ENCODE data around the gene MYO1B.

Gene MYO1B

DNA sequence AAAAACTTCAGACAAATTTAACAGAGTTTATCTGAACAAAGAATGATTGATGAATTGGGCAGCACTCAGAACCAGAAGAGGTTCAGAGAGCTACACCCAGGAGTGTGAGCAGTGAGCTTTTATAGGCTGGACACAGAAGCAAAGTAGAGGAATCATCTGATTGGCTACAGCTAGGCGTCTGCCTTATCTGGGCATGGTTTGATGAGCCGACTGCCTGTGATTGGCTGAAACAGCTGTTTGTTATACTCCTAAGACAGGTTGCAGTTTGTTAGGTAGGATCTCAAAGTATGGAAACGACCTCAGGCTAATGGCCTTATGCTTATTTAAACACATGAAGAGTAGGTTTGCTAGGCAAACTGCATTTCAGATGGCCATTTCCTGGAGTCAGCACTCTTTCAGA is 188.9 kb downstream of the MYO1B start:
- no peaks in the 10 kb centered on the region for H3K79me2 ChIP-seq (ENCODE audit: insufficient read depth, low read length)
- H2AFZ ChIP-seq (ENCODE audit: low read depth, low read length, severe bottlenecking): no peak overlapping the region
- H3K27me3 ChIP-seq (ENCODE audit: low read length): 0 out of 2 replicates have a peak, but pooled peaks cover 3% of the 10 kb centered on the region
- no peaks in the 10 kb centered on the region for H3K9me2 ChIP-seq (replicated peaks; ENCODE audit: insufficient read depth, low read length)
- H3K9me3 ChIP-seq (ENCODE audit: insufficient read depth, low read length): no peaks in the 10 kb centered on the region
- no peaks in the 10 kb centered on the region for H3F3A ChIP-seq (ENCODE audit: insufficient read depth)
- no peak overlapping the region for H3K27ac ChIP-seq (ENCODE audit: low read depth, low read length)
- no peaks in the 10 kb centered on the region for H3K36me3 ChIP-seq (ENCODE audit: low read length)
- H3K4me3 ChIP-seq (ENCODE audit: insufficient read depth, low read length, poor library complexity, severe bottlenecking): no peak overlapping the region
- no peaks in the 10 kb centered on the region for H4K20me1 ChIP-seq (ENCODE audit: low read depth, low read length)
- TF ChIP-seq CTCF (IDR thresholded peaks at IDR 0.05; ENCODE audit: insufficient read depth, low read length, poor library complexity, severe bottlenecking): no peak
- TF ChIP-seq EZH2phosphoT487 (conservative IDR thresholded peaks at IDR 0.05; ENCODE audit: low read length): no peak
- H3K9ac ChIP-seq (ENCODE audit: low read length): no peak overlapping the region
- H3K4me2 ChIP-seq (ENCODE audit: low read depth, low read length, poor library complexity, severe bottlenecking): no peak overlapping the region

DNA sequence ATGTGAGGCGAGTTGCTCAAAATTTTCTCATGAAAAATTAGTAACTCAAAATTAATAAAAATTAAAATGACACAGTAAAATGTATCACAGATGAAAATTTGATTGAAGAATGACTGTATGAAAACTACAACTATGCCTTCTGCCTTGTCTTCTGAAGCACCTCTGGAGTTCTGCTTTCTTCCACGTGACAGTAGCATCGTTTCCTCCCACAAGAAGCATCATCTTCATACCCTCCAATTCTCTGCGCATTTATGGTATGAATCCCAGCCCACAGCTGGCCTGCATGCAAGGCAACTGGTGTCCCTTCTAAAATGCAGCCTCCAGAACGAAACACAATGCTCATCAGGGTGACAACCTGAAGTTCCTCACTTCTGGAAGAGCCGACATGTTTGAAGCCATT is 189.9 kb downstream of the MYO1B start:
- Histone ChIP-seq H3K36me3 (ENCODE audit: low read length) (no peaks in the 10 kb centered on the region), H3K79me2 (ENCODE audit: insufficient read depth, low read length) (no peaks in the 10 kb centered on the region), H3K4me3 (ENCODE audit: insufficient read depth, low read length, poor library complexity, severe bottlenecking) (no peak overlapping the region), H3K4me2 (ENCODE audit: low read depth, low read length, poor library complexity, severe bottlenecking) (no peak overlapping the region), H2AFZ (ENCODE audit: low read depth, low read length, severe bottlenecking) (no peak overlapping the region), H4K20me1 (ENCODE audit: low read depth, low read length) (no peaks in the 10 kb centered on the region), H3K27ac (ENCODE audit: low read depth, low read length) (no peak overlapping the region), H3K9ac (ENCODE audit: low read length) (no peak overlapping the region), H3K27me3 (ENCODE audit: low read length) (0 out of 2 replicates have a peak, but pooled peaks cover 3% of the 10 kb centered on the region), H3F3A (ENCODE audit: insufficient read depth) (no peaks in the 10 kb centered on the region), H3K9me3 (ENCODE audit: insufficient read depth, low read length) (no peaks in the 10 kb centered on the region), H3K9me2 (replicated peaks; ENCODE audit: insufficient read depth, low read length) (no peaks in the 10 kb centered on the region)
- TF ChIP-seq EZH2phosphoT487 (conservative IDR thresholded peaks at IDR 0.05; ENCODE audit: low read length) (no peak), CTCF (IDR thresholded peaks at IDR 0.05; ENCODE audit: insufficient read depth, low read length, poor library complexity, severe bottlenecking) (no peak)

GRCh38 chr2:191436368-191437055 is 191.3 kb downstream of the MYO1B start:
- no peak overlapping the region for H3K4me2 ChIP-seq (ENCODE audit: low read depth, low read length, poor library complexity, severe bottlenecking)
- H3K27ac ChIP-seq (ENCODE audit: low read depth, low read length): no peak overlapping the region
- no peaks in the 10 kb centered on the region for H3K36me3 ChIP-seq (ENCODE audit: low read length)

More at GRCh38 chr2:191436368-191437055, 191.3 kb downstream of the MYO1B start:
- Histone ChIP-seq H3K27me3 (ENCODE audit: low read length) (0 out of 2 replicates have a peak, but pooled peaks cover 3% of the 10 kb centered on the region), H3K9me3 (ENCODE audit: insufficient read depth, low read length) (no peaks in the 10 kb centered on the region), H3K9me2 (replicated peaks; ENCODE audit: insufficient read depth, low read length) (no peaks in the 10 kb centered on the region), H4K20me1 (ENCODE audit: low read depth, low read length) (no peaks in the 10 kb centered on the region), H2AFZ (ENCODE audit: low read depth, low read length, severe bottlenecking) (no peak overlapping the region), H3F3A (ENCODE audit: insufficient read depth) (no peaks in the 10 kb centered on the region), H3K4me3 (ENCODE audit: insufficient read depth, low read length, poor library complexity, severe bottlenecking) (no peak overlapping the region), H3K9ac (ENCODE audit: low read length) (no peak overlapping the region), H3K79me2 (ENCODE audit: insufficient read depth, low read length) (no peaks in the 10 kb centered on the region)
- TF ChIP-seq EZH2phosphoT487 (conservative IDR thresholded peaks at IDR 0.05; ENCODE audit: low read length): no peak
- TF ChIP-seq CTCF (IDR thresholded peaks at IDR 0.05; ENCODE audit: insufficient read depth, low read length, poor library complexity, severe bottlenecking): no peak

Data from SU-DHL-6 (cell line).